ENCODE data around the gene SMARCAL1. TPM values are rescaled to one million over a fixed set of nuclear protein-coding genes. Genes with fewer than 3 reads are reported as not detected.

The SMARCAL1 gene
- total and polyA plus RNA-seq, 2 of the 13 experiments (the other 11 are each of a cell fraction or from before 2014, with no cell fraction given), result 12.7 to 21.3 TPM

GRCh38 chr2:216519154-216519762 is 107.0 kb downstream of the SMARCAL1 start (continued):
- peak; percentile 57; the same call in 1 of the 2 replicates for TF ChIP-seq ZBED4 (CRISPR knock-in tag; IDR thresholded peaks at IDR 0.05; ENCODE audit: borderline replicate concordance)
- no peak for TF ChIP-seq AKNA (CRISPR knock-in tag; IDR thresholded peaks at IDR 0.05; ENCODE audit: borderline replicate concordance)
- peak; percentile 56; the same call in 1 of the 2 replicates for TF ChIP-seq MED1 (CRISPR knock-in tag; IDR thresholded peaks at IDR 0.05)
- 0 out of 2 replicates have a peak, but pooled peaks have one; percentile 10 for TF ChIP-seq ZNF24 (IDR thresholded peaks at IDR 0.05)
- no peak for TF ChIP-seq CREBL2 (CRISPR knock-in tag; IDR thresholded peaks at IDR 0.05; ENCODE audit: borderline replicate concordance)
- TF ChIP-seq ZNF44 (CRISPR knock-in tag; IDR thresholded peaks at IDR 0.05), result 0 out of 2 replicates have a peak, but pooled peaks have one; percentile 33
- TF ChIP-seq KAT8 (CRISPR knock-in tag; IDR thresholded peaks at IDR 0.05), result 0 out of 2 replicates have a peak, but pooled peaks have one; percentile 31
- TF ChIP-seq ZNF564 (CRISPR knock-in tag; IDR thresholded peaks at IDR 0.05), result no peak
- TF ChIP-seq SNAPC2 (CRISPR knock-in tag; IDR thresholded peaks at IDR 0.05), result no peak
- no peak for TF ChIP-seq ZNF468 (CRISPR knock-in tag; IDR thresholded peaks at IDR 0.05)
- peak; percentile 93 for TF ChIP-seq STAG1 (CRISPR knock-in tag; IDR thresholded peaks at IDR 0.05)
- TF ChIP-seq THRA (CRISPR knock-in tag; IDR thresholded peaks at IDR 0.05; ENCODE audit: borderline replicate concordance), result peak; percentile 49; the same call in 1 of the 2 replicates
- TF ChIP-seq RAD21 (CRISPR knock-in tag; IDR thresholded peaks at IDR 0.05), result peak; percentile 93
- TF ChIP-seq TAF15 (IDR thresholded peaks at IDR 0.05; ENCODE audit: low read depth, low read length, poor library complexity, severe bottlenecking), result no peak
- peak; percentile 14; the same call in 1 of the 2 replicates for TF ChIP-seq ELF3 (CRISPR knock-in tag; IDR thresholded peaks at IDR 0.05)
- no peak for TF ChIP-seq MXI1 (IDR thresholded peaks at IDR 0.05; ENCODE audit: borderline replicate concordance, low read depth, low read length)
- TF ChIP-seq TFAP4 (IDR thresholded peaks at IDR 0.05; ENCODE audit: borderline replicate concordance, low read depth), result no peak
- TF ChIP-seq SRSF9 (IDR thresholded peaks at IDR 0.05; ENCODE audit: borderline replicate concordance, insufficient read depth, low read depth, low read length, poor library complexity, severe bottlenecking), result no peak
